HL-60 (cell line): ENCODE results near the gene PRKCE.

Experiments
- DNase-seq, 2 experiments: peaks; one replicate each; pipeline ENCODE4 v3.0.0-alpha.2; 2010 to 2020; ENCODE audit warnings: low read depth in 1 of 2, low spot score in 1 of 2
- H3K27ac ChIP-seq: fragments of 250-450 bp; sonication (Bioruptor Pico); replicated peaks from 2 replicates; pipeline ENCODE4 v1.5.1; 2020; ENCODE audit warnings: mild to moderate bottlenecking, moderate library complexity
- H3K27me3 ChIP-seq: fragments of 250-450 bp; sonication (Bioruptor Pico); 2 replicates; pipeline ENCODE4 v1.5.1; 2021; ENCODE audit warnings: mild to moderate bottlenecking, moderate library complexity; ENCODE audit not compliant: insufficient read depth, poor library complexity, severe bottlenecking
- H3K4me3 ChIP-seq: replicated peaks from 2 replicates; pipeline ENCODE4 v1.5.1; 2011; ENCODE audit warnings: mild to moderate bottlenecking, control low read depth, low read length; ENCODE audit not compliant: insufficient read depth
- GABPA ChIP-seq: IDR thresholded peaks from 2 replicates; pipeline ENCODE4 v1.6.1; 2012; ENCODE audit warnings: low read depth
- POLR2AphosphoS5 ChIP-seq: IDR thresholded peaks from 2 replicates; pipeline ENCODE4 v1.6.1; 2012; ENCODE audit warnings: low read depth
- SPI1 ChIP-seq: IDR thresholded peaks from 2 replicates; pipeline ENCODE4 v1.6.1; 2012; ENCODE audit warnings: low read depth, mild to moderate bottlenecking, borderline replicate concordance
- TF ChIP-seq, protein P1 (sequence below): IDR thresholded peaks from 2 replicates; pipeline ENCODE4 v1.6.1; 2012; ENCODE audit warnings: low read depth; ENCODE audit not compliant: insufficient replicate concordance
- TF ChIP-seq, protein P2 (sequence below): IDR thresholded peaks from one replicate; pipeline ENCODE4 v1.5.1; 2011; ENCODE audit warnings: low read length, control low read depth, inconsistent platforms; ENCODE audit not compliant: insufficient read depth

The PRKCE gene

DNA sequence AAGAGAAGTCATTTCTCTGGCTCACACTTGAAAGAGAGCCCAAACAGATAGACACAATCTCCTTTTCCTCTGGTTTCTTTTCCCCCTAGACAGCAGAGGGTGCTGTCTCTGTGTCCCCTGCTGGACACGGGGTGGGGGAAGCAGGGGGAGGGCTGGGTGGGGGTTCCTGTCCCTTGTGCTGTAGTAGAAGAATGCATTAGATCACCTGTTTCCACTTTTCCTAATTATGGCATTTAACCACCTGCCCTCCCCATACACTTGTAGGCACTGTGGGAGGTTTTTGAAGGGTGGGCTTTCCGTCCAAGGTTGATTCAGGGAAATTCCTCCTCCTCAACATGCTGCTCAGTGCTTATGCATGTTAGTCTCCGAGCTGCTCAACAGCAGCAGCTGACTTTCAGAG lies 439.5 kb downstream of the PRKCE start:
- no peaks in the 10 kb centered on the region for H3K27me3 ChIP-seq
- TF ChIP-seq, protein P1, sequence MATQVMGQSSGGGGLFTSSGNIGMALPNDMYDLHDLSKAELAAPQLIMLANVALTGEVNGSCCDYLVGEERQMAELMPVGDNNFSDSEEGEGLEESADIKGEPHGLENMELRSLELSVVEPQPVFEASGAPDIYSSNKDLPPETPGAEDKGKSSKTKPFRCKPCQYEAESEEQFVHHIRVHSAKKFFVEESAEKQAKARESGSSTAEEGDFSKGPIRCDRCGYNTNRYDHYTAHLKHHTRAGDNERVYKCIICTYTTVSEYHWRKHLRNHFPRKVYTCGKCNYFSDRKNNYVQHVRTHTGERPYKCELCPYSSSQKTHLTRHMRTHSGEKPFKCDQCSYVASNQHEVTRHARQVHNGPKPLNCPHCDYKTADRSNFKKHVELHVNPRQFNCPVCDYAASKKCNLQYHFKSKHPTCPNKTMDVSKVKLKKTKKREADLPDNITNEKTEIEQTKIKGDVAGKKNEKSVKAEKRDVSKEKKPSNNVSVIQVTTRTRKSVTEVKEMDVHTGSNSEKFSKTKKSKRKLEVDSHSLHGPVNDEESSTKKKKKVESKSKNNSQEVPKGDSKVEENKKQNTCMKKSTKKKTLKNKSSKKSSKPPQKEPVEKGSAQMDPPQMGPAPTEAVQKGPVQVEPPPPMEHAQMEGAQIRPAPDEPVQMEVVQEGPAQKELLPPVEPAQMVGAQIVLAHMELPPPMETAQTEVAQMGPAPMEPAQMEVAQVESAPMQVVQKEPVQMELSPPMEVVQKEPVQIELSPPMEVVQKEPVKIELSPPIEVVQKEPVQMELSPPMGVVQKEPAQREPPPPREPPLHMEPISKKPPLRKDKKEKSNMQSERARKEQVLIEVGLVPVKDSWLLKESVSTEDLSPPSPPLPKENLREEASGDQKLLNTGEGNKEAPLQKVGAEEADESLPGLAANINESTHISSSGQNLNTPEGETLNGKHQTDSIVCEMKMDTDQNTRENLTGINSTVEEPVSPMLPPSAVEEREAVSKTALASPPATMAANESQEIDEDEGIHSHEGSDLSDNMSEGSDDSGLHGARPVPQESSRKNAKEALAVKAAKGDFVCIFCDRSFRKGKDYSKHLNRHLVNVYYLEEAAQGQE: no peak
- TF ChIP-seq, protein P2, sequence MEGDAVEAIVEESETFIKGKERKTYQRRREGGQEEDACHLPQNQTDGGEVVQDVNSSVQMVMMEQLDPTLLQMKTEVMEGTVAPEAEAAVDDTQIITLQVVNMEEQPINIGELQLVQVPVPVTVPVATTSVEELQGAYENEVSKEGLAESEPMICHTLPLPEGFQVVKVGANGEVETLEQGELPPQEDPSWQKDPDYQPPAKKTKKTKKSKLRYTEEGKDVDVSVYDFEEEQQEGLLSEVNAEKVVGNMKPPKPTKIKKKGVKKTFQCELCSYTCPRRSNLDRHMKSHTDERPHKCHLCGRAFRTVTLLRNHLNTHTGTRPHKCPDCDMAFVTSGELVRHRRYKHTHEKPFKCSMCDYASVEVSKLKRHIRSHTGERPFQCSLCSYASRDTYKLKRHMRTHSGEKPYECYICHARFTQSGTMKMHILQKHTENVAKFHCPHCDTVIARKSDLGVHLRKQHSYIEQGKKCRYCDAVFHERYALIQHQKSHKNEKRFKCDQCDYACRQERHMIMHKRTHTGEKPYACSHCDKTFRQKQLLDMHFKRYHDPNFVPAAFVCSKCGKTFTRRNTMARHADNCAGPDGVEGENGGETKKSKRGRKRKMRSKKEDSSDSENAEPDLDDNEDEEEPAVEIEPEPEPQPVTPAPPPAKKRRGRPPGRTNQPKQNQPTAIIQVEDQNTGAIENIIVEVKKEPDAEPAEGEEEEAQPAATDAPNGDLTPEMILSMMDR: no peak
- TF ChIP-seq SPI1 (no peak), GABPA (no peak), POLR2AphosphoS5 (no peak)
- H3K27ac ChIP-seq: no peak overlapping the region
- H3K4me3 ChIP-seq: no peak overlapping the region
- no peak for DNase-seq

DNA sequence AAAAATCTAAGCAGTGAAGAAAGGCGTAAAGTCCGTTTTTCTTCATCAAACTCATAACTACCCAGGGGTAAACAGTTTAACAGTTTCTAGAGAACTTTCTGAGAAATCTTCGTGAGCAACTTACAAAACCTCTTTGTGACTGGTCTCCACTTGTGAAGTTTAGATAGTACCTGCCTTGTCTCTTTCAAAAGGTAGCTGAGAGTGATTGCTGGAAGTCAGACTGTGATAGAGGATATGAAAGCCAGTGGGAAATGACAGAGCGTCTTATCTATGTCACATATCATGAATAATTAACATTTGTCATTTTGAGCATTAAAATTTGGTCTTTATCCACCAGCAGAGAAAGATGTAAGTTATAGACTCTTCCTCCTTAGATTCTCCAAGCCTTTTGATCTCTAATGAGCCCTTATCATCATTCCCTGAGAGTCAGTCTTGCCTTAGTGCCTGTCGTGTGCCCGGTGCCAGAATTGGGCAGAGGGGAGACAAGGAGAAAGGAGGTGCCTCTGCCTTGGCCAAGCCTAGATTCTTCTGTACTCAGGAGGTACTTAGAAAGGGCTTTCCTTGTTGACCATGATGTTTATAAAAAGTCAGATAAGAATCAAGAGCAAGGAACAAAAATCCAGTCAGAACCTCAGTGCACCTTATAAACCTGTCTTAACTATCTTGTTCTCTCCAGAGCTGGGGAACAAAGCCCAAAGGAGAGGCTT lies 440.6 kb downstream of the PRKCE start:
- TF ChIP-seq POLR2AphosphoS5 (no peak), SPI1 (no peak), GABPA (no peak)
- TF ChIP-seq, protein P2: no peak
- TF ChIP-seq, protein P1: no peak
- H3K27ac ChIP-seq: no peak overlapping the region
- H3K4me3 ChIP-seq: no peak overlapping the region
- no peaks in the 10 kb centered on the region for H3K27me3 ChIP-seq
- no peak for DNase-seq

DNA sequence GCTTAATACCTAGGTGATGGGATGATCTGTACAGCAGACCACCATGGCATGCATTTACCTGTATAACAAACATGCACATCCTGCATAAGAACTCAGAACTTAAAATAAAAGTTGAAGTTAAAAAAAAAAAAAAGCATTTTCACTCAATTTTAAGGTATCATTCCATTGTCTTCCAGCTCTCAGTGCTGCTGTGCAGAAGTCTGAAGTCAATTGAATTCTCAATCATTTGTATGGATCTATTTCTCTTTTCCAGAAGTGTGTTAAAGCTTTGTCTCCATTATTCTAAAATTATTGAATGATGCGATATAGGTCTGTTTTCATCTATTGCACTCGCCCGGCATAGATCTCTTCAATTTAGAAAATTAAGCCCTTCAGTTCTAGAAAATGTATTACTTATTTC lies 443.2 kb downstream of the PRKCE start:
- TF ChIP-seq, protein P1: no peak
- TF ChIP-seq, protein P2: no peak
- no peak for TF ChIP-seq GABPA
- no peak for TF ChIP-seq SPI1
- TF ChIP-seq POLR2AphosphoS5: no peak
- Histone ChIP-seq H3K27ac (no peak overlapping the region), H3K4me3 (no peak overlapping the region), H3K27me3 (no peaks in the 10 kb centered on the region)
- no peak for DNase-seq
